Measurements from ENCODE around the gene PCK2.

Gene PCK2

GRCh38 chr14:24136684-24137528 is 42.8 kb downstream of the PCK2 start:
- DNase-seq (ENCODE audit: low read depth in 2 of 2), result no peak

DNA sequence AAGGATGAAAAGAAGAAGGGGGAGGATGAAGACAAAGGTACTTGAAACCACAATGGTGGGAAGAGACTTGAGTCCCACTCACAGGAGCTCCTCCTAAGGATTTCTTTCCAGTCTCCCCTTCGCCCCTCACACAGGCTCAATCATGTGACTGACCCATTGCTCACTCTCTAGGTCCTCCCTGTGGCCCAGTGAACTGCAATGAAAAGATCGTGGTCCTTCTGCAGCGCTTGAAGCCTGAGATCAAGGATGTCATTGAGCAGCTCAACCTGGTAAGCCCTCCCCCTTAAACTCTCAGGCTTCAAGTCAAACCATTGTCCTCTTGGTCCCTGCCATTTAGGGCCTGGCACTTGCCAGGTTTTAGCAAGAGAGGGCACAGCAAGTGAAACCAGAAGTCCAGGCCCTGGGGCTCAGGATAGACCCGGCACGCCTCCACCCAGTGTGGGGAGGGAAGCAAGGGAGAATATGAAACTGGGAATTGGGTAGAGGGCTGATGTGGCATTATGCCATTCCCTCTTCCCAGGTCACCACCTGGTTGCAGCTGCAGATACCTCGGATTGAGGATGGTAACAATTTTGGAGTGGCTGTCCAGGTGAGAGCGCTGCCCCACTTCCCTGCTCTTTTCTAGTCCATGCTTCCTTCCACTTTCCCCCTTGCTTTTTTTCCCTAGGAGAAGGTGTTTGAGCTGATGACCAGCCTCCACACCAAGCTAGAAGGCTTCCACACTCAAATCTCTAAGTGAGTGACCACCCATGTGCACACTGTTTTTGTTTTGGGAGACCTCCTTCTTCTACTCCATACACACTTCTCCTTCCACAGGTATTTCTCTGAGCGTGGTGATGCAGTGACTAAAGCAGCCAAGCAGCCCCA is 43.7 kb downstream of the PCK2 start:
- DNase-seq (ENCODE audit: low read depth in 2 of 2), result no peak

DNA sequence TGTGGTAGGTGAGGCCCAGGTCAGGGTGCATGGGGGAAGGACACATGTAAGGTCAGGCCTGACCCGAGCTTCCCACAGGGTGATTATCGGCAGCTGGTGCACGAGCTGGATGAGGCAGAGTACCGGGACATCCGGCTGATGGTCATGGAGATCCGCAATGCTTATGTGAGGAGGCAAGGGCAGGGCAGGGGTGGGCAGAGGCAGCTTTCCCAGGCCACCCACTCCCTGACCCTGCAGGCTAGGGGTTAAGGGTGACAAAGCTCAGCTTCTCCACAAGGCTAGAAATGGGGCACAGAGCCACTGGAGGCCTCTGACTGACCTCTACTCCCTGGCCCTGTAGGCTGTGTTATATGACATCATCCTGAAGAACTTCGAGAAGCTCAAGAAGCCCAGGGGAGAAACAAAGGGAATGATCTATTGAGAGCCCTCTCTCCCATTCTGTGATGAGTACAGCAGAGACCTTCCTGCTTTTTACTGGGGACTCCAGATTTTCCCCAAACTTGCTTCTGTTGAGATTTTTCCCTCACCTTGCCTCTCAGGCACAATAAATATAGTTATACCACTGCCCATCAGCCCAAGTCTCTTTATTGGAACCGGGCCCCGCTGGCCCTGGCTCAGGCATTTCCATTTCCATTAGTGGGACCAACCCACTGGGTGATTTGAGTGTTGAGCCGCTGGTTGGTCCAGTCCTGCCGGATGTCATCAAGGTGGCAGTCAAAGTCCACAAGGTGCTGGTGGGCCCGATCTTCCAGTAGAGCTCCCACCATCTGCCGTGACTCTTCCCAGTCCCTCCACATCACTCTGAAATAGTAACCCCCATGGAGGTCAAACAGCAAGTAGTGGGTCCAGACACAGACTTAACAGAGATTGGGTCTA is 44.5 kb downstream of the PCK2 start:
- DNase-seq (ENCODE audit: low read depth in 2 of 2), result no peak

DNA sequence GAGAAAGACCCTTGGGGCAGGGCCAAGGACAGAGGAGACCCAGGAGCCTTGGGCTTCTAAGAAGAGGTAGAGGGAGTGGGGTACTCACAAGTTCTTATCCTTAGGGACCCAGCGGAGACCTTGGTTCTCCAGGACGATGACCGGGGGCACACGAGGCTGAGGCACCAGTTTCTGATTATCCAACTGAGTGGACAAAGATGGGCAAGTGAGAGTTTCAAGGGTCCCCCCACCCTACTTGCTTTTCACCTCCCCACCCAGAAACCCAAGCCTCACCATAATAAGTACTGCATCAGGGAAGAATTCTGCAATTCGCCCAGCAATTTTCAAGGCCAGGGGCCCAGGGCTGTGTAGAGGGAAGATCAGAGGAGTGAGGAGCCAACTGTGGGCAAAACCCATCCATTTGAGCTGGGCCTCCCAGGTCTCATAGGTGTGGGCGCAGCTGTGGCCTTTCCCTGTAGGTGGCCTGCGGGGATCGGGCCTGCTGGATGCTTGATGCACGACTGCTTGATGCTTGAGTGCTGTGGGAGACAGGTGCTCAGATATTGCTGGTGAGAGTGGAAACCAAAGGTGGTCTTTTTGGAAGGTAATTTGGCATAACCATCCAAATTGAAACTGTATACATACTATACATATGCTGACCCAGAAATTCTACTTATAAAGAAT is 45.3 kb downstream of the PCK2 start:
- no peak for DNase-seq (ENCODE audit: low read depth in 2 of 2)

DNA sequence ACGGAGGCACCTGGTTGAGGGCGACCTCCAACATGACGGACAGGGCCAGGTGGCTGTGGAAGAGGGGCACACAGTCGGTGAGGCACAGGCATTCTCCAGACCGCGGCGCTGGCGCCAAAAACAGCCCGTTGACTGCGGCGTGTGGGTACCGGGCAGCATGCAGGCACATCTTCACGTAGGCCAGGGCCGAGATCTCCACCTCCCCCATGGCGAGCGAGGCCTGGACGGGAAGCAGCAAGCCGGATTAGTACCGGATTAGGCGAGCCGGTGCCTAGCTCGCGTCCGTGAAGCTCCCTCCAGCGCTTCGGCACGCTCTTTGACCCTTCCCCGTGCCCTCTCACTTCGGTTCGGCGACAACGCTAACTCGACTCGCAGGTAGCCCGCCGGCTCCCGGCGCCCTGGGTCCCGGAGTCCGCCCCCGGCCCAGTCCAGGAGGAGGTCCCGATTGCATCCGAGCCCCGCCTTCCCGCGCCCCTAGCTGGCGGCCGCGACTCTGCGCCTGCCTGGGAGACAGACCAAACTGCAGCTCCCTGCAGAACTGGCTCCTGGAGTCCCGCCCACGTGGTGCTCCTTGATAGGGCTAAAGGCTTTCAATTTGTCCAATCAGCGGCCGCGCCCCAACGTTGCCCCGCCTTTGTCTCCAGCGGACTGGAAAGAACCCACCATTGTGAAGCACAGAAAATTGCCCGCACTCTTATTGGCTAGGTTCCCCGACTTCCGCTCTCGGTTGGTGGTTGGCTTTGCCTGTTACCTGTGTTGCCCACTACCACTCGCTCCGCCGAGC is 47.2 kb downstream of the PCK2 start, which contains the start of gene EMC9:
EMC9 (minus strand) TSS at position 495 of the 784 bp plus-strand sequence; CDS start at position 208, 287 bp downstream.
- DNase-seq (ENCODE audit: low read depth in 2 of 2), result peak; percentile 99 to 100

DNA sequence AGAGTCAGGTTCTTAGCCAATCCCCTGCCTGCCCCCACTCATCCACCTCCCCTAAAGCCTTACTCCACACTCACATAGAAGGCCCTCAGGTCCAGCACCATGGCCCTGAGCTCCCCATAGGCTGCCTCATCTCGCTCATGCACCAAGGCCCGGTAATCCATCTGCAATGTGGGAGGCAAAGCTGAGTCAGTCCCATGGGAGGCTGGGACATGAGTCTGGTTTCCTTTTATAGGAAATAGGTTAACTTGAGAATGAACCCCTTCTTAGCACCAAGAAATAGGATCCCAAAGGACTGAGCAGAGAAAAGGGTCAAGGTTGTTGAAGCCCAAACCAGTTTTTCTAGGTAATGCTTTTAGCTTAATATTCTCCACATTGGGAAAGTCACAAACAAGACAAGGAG is 49.4 kb downstream of the PCK2 start:
- no peak for DNase-seq (ENCODE audit: low read depth in 2 of 2)

DNA sequence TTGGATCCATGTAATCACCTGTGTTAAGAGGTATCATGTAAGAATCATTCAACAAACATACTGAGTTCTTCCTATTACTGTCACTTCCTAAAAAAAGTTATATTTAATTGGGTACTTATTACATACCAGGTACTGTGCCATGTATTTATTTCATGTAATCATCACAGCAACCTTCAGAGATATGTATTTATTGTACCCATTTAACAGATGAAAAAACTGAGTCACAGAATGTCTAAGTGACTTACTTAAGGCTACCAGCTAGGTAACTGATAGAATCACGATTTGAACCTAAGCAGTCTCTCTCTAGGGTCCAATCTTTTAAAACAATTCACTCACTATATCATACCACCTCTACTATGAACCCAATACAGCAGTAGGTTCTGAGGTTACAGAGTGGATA is 50.3 kb downstream of the PCK2 start:
- no peak for DNase-seq (ENCODE audit: low read depth in 2 of 2)

DNA sequence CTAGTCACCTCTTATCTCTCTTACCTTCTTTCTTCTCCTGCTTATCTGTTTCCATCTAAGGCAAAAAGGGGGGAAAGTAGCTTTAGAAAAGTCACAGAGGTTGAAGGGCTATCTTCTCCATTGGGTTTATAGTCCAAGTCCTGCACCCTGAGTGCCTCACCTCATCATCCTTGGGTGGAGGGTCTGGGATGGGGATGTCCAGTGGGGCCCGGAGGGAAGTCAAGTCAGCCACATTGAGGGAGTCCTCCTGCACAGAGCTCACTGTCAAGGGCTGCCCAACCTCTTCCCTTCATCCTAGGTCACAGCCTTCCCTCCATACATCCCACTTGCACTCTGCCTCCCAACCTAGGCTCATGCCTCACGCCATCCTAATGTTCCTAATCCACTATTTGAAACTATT is 51.1 kb downstream of the PCK2 start:
- no peak for DNase-seq (ENCODE audit: low read depth in 2 of 2)

- DNase-seq (ENCODE audit: low read depth in 2 of 2), result no peak
Observed at GRCh38 chr14:24145690-24146452, 51.8 kb downstream of the PCK2 start.

DNA sequence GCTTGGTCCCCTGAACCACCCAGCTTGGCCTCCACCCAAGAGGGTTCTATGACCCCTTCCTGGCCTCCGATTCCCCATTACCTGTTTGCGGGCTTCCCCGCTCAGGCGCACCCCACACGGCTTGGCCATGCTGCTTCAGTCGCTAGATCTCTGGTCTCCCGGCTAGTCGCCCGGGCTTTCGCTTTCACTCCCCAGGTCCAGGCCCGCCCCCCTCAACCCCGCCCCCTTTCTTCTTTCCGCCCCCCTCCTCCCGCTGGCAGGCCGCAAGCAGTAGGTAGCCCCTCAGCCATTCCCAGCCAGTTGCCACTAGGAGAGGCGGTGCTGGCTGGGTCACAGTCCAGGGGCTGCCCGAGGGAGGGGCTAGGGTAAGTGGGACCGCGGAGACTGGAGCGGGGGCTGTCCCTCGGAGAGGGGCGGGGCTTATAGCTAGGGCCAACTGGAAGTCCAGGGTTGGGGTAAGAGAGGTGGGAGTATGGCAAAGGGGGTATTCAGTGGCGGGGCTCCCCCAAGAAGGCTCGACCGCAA is 52.4 kb downstream of the PCK2 start, which contains the start of gene PSME2:
PSME2 (minus strand) TSS at position 158 of the 525 bp plus-strand sequence; CDS start at position 129, 29 bp downstream.
- peak; percentile 86 to 92 for DNase-seq (ENCODE audit: low read depth in 2 of 2)

- DNase-seq (ENCODE audit: low read depth in 2 of 2), result peak; percentile 95 to 100
Observed at GRCh38 chr14:24146978-24147760, 53.1 kb downstream of the PCK2 start, which contains the start of gene RNF31. RNF31 (plus strand) TSS chr14:24147498; CDS start chr14:24147699, 201 bp downstream.

- no peak for DNase-seq (ENCODE audit: low read depth in 2 of 2)
Observed at GRCh38 chr14:24147761-24148428, 53.8 kb downstream of the PCK2 start.

- no peak for DNase-seq (ENCODE audit: low read depth in 2 of 2)
Observed at GRCh38 chr14:24149302-24149969, 55.3 kb downstream of the PCK2 start.

- no peak for DNase-seq (ENCODE audit: low read depth in 2 of 2)
Observed at GRCh38 chr14:24150061-24150460, 56.0 kb downstream of the PCK2 start.

DNA sequence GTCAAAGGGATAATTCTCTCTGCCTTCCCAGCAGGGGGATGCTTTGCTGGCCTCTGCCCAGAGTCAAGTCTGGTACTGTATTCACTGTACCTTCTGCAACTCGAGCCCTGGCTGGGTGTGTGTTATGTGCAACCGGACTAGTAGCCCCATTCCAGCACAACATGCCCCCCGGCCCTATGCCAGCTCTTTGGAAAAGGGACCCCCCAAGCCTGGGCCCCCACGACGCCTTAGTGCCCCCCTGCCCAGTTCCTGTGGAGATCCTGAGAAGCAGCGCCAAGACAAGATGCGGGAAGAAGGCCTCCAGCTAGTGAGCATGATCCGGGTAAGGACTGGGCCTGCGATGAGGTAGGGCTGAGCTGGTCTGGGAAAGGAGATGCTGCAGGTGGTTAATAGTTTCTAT is 56.5 kb downstream of the PCK2 start:
- no peak for DNase-seq (ENCODE audit: low read depth in 2 of 2)

DNA sequence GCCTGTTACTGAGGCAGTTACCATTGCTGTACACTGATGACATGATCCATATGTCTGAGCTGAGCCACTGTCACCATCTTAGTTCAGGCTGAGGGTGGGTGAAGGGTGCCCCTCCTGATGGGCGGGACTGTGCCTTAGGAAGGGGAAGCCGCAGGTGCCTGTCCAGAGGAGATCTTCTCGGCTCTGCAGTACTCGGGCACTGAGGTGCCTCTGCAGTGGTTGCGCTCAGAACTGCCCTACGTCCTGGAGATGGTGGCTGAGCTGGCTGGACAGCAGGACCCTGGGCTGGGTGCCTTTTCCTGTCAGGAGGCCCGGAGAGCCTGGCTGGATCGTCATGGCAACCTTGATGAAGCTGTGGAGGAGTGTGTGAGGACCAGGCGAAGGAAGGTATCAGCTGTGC is 56.9 kb downstream of the PCK2 start:
- DNase-seq (ENCODE audit: low read depth in 2 of 2), result no peak

- DNase-seq (ENCODE audit: low read depth in 2 of 2), result no peak
Observed at GRCh38 chr14:24151404-24152080, 57.4 kb downstream of the PCK2 start.

Measured in stimulated activated CD4-positive, alpha-beta T cell treated with anti-CD3 and anti-CD28 coated beads, Interleukin-4, amount 100 ng/mL, for 48 hours (primary cell).